ENCODE measurements around the gene AP2A1. TPM values are rescaled to one million over a fixed set of nuclear protein-coding genes. Genes with fewer than 3 reads are reported as not detected.

The AP2A1 gene
- total RNA-seq, 1 experiment from 2014 or later, result 208 TPM

- H3K36me3 ChIP-seq (replicated peaks; ENCODE audit: control insufficient read depth, insufficient read depth, low read length), result peaks cover 14% of the 10 kb centered on the region
These were observed 85.9 kb downstream of the AP2A1 start for GRCh38 chr19:49852631-49853126.

GRCh38 chr19:49853852-49854377 lies 87.1 kb downstream of the AP2A1 start:
- DNase-seq, result peak; percentile 41
- H3K27me3 ChIP-seq (ENCODE audit: control insufficient read depth, insufficient read depth, low read length), result no peaks in the 10 kb centered on the region
- H3K4me3 ChIP-seq (ENCODE audit: insufficient read depth, low read depth, low read length), result no peak overlapping the region
- H3K36me3 ChIP-seq (replicated peaks; ENCODE audit: control insufficient read depth, insufficient read depth, low read length), result peaks cover 17% of the 10 kb centered on the region

More at GRCh38 chr19:49852631-49853126, 85.9 kb downstream of the AP2A1 start:
- DNase-seq, result no peak
- Histone ChIP-seq H3K27me3 (ENCODE audit: control insufficient read depth, insufficient read depth, low read length) (no peaks in the 10 kb centered on the region), H3K4me3 (ENCODE audit: insufficient read depth, low read depth, low read length) (no peak overlapping the region)

DNA sequence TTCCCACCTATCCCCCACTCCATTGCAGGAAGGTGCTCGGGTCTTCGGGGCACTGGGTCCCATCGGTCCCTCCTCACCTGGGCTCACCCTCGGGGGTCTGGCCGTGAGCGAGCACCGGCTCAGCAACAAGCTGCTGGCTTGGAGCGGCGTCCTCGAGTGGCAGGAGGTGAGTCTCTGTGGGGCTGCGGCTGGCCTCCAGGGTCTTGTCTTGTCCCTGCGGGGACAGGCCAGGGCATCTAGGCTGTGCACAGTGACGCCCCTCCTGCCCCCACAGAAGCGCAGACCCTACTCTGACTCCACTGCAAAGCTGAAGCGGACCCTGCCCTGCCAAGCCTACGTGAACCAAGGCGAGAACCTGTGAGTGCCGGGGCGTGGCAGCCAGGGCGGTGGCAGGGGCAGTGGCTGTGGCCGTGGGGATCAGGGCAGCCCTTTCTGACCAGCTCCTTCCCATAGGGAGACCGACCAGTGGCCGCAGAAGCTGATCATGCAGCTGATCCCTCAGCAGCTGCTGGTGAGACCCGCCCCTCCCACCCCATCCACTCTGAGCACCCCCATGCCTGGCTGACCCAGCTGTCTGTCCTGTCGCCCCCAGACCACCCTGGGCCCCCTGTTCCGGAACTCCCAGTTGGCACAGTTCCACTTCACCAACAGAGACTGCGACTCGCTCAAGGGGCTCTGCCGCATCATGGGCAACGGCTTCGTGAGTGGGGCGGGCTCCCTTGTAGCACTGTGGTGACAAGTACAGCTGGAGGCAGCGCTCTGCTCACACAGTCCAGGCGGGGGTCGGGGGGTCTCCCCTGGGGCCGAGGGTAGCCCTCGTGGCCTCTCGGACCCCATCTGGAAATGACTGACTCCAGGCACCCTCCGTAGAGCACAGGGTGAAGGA lies 87.8 kb downstream of the AP2A1 start:
- Histone ChIP-seq H3K27me3 (ENCODE audit: control insufficient read depth, insufficient read depth, low read length) (no peaks in the 10 kb centered on the region), H3K4me3 (ENCODE audit: insufficient read depth, low read depth, low read length) (no peak overlapping the region), H3K36me3 (replicated peaks; ENCODE audit: control insufficient read depth, insufficient read depth, low read length) (peaks cover 17% of the 10 kb centered on the region)
- DNase-seq, result peak; percentile 41

DNA sequence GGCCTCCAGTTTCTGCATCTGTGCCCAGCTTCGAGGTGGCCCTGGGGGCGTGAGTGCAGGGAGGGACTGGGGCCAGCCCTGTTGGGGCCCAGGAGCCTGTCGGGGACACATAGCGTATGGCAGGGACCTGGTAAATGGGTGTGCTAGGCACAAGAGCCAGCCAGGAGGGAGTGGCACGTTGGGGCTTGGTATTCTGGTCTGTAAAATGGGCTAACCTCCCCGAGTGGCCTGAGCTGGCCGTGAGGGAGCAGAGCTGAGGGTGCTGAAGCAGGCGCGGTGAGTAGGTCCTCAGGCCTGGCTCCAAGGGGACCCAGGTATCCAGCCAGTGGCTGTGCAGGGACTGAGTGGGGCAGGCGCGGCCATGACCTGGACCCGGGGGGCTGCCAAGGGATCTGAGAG lies 88.5 kb downstream of the AP2A1 start:
- H3K36me3 ChIP-seq (replicated peaks; ENCODE audit: control insufficient read depth, insufficient read depth, low read length), result peaks cover 22% of the 10 kb centered on the region
- no peak overlapping the region for H3K4me3 ChIP-seq (ENCODE audit: insufficient read depth, low read depth, low read length)
- H3K27me3 ChIP-seq (ENCODE audit: control insufficient read depth, insufficient read depth, low read length), result no peaks in the 10 kb centered on the region
- peak; percentile 52 for DNase-seq

DNA sequence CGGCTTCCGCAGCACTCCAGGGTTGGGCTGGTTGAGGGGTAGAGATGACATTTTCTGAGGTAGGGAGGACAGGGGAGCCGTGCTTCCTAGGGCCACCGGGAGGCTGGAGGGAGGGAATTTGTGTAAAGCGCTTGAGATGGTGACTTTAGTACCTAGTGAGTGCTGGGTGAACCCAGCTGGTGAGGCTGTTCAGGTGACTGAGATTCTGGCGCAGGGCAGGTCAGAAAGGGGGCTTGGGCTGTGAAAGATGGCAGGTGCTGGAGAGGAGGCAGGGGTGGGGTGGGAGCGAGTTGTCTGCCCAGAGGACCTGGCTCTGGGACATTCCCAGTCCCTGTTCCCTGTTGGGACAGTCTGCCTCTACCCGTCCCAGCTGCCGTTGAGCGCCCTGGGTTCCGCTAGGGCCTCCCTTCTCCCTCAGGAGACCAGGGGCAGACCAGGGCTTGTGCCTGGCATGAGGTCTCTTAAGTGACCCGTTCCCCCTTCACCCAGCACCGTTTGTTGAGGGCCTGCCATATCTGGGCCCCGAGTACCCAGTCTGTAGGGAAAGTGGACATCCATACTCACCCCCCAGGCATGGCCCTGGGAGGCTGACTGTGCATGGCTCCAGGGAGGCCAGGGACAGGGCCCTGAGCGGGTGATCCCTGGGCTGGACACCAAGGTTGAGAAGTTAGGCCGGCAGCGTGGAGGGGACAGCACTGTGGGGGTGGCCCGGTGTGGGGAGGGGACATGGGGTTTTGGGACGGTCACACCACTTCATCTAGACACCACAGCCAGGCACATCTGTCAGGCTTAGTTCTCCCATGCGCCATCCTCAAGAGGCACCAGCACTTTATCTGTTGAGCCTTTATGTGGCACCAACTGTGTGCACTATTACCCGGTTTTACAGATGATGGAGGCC lies 89.1 kb downstream of the AP2A1 start:
- H3K4me3 ChIP-seq (ENCODE audit: insufficient read depth, low read depth, low read length), result no peak overlapping the region

GRCh38 chr19:49856574-49857021 lies 89.8 kb downstream of the AP2A1 start:
- Histone ChIP-seq H3K36me3 (replicated peaks; ENCODE audit: control insufficient read depth, insufficient read depth, low read length) (peaks cover 27% of the 10 kb centered on the region), H3K27me3 (ENCODE audit: control insufficient read depth, insufficient read depth, low read length) (no peaks in the 10 kb centered on the region), H3K4me3 (ENCODE audit: insufficient read depth, low read depth, low read length) (no peak overlapping the region)
- DNase-seq, result peak; percentile 58

More for the DNA sequence above, 89.1 kb downstream of the AP2A1 start:
- peak; percentile 55 for DNase-seq
- Histone ChIP-seq H3K27me3 (ENCODE audit: control insufficient read depth, insufficient read depth, low read length) (no peaks in the 10 kb centered on the region), H3K36me3 (replicated peaks; ENCODE audit: control insufficient read depth, insufficient read depth, low read length) (peaks cover 25% of the 10 kb centered on the region)

Other genes with a start within 250 kb of the AP2A1 start
- gene RCN3, start 239.0 kb upstream of the AP2A1 start, total RNA-seq (2014; rRNA removed; shearing (Covaris generic)), result 28.2 and 29.2 TPM in 2 replicates
- gene NOSIP, start 186.4 kb upstream of the AP2A1 start, total RNA-seq (2014; rRNA removed; shearing (Covaris generic)), result 102 and 142 TPM in 2 replicates
- 0.55 and 1.2 TPM in 2 replicates for gene PRRG2, start 185.7 kb upstream of the AP2A1 start, total RNA-seq (2014; rRNA removed; shearing (Covaris generic))
- gene PRR12, start 175.8 kb upstream of the AP2A1 start, total RNA-seq (2014; rRNA removed; shearing (Covaris generic)), result 8.2 and 10.8 TPM in 2 replicates
- 13.3 and 20.1 TPM in 2 replicates for gene RRAS, start 126.9 kb upstream of the AP2A1 start, total RNA-seq (2014; rRNA removed; shearing (Covaris generic))
- 32.9 and 37.0 TPM in 2 replicates for gene SCAF1, start 124.8 kb upstream of the AP2A1 start, total RNA-seq (2014; rRNA removed; shearing (Covaris generic))
- 107 and 108 TPM in 2 replicates for gene IRF3, start 101.1 kb upstream of the AP2A1 start, total RNA-seq (2014; rRNA removed; shearing (Covaris generic))
- 34.3 and 42.5 TPM in 2 replicates for gene BCL2L12, start 101.1 kb upstream of the AP2A1 start, total RNA-seq (2014; rRNA removed; shearing (Covaris generic))
- gene PRMT1, start 89.7 kb upstream of the AP2A1 start, total RNA-seq (2014; rRNA removed; shearing (Covaris generic)), result 690 and 848 TPM in 2 replicates
- gene ADM5, start 77.4 kb upstream of the AP2A1 start, total RNA-seq (2014; rRNA removed; shearing (Covaris generic)), result 1.4 and 1.8 TPM in 2 replicates
- gene CPT1C, start 75.9 kb upstream of the AP2A1 start, total RNA-seq (2014; rRNA removed; shearing (Covaris generic)), result 25.8 and 28.9 TPM in 2 replicates
- 0.24 and 0.52 TPM in 2 replicates for gene TSKS, start 3.7 kb upstream of the AP2A1 start, total RNA-seq (2014; rRNA removed; shearing (Covaris generic))
- 48.5 and 49.5 TPM in 2 replicates for gene FUZ, start 46.3 kb downstream of the AP2A1 start, total RNA-seq (2014; rRNA removed; shearing (Covaris generic))
- 49.3 and 53.5 TPM in 2 replicates for gene MED25, start 51.3 kb downstream of the AP2A1 start, total RNA-seq (2014; rRNA removed; shearing (Covaris generic))
- gene PTOV1, start 84.2 kb downstream of the AP2A1 start, total RNA-seq (2014; rRNA removed; shearing (Covaris generic)), result 205 and 219 TPM in 2 replicates
- gene PNKP, start 100.6 kb downstream of the AP2A1 start, total RNA-seq (2014; rRNA removed; shearing (Covaris generic)), result 76.2 and 94.7 TPM in 2 replicates
- 7.2 and 12.9 TPM in 2 replicates for gene AKT1S1, start 110.4 kb downstream of the AP2A1 start, total RNA-seq (2014; rRNA removed; shearing (Covaris generic))
- gene TBC1D17, start 110.7 kb downstream of the AP2A1 start, total RNA-seq (2014; rRNA removed; shearing (Covaris generic)), result 10.2 and 12.6 TPM in 2 replicates
- 0.59 and 0.73 TPM in 2 replicates for gene IL4I1, start 129.9 kb downstream of the AP2A1 start, total RNA-seq (2014; rRNA removed; shearing (Covaris generic))
- gene ATF5, start 162.2 kb downstream of the AP2A1 start, total RNA-seq (2014; rRNA removed; shearing (Covaris generic)), result 10.7 and 15.0 TPM in 2 replicates
- 104 and 109 TPM in 2 replicates for gene NUP62, start 162.5 kb downstream of the AP2A1 start, total RNA-seq (2014; rRNA removed; shearing (Covaris generic))
- not detected in 2 replicates for gene SIGLEC11, start 194.2 kb downstream of the AP2A1 start, total RNA-seq (2014; rRNA removed; shearing (Covaris generic))

Measured in H7 (cell line).